Subcutaneous adipose tissue (tissue), 4 donors: ENCODE results near the gene SUZ12. TPM values are rescaled to one million over a fixed set of nuclear protein-coding genes. Genes with fewer than 3 reads are reported as not detected.

ENCODE experiments used
- CTCF ChIP-seq: fragments of 450-650 bp; IDR thresholded peaks from one replicate; pipeline ENCODE4 v1.5.1; 2016; ENCODE audit warnings: low read depth, mild to moderate bottlenecking, control low read depth, antibody characterized with exemption, moderate library complexity
- total RNA-seq, 4 donors: library from RNA; depleted of rRNA; stranded (reverse); fragments of >200 nt; gene quantifications; one replicate each; pipeline ENCODE4 v1.1.0, GENCODE V29; 2016

SUZ12 gene
- total RNA-seq, 4 donors from 2014 or later: 17.5 to 42.1 (median 19.7) TPM

GRCh38 chr17:31915456-31916100 lies 21.2 kb upstream of the SUZ12 start:
- TF ChIP-seq CTCF: no peak

- no peak for TF ChIP-seq CTCF
These were observed 20.2 kb upstream of the SUZ12 start for GRCh38 chr17:31916491-31917064.

GRCh38 chr17:31917065-31917529 lies 19.7 kb upstream of the SUZ12 start:
- TF ChIP-seq CTCF: no peak

- TF ChIP-seq CTCF: no peak
These were observed 18.1 kb upstream of the SUZ12 start for GRCh38 chr17:31918701-31919128.

GRCh38 chr17:31919802-31920525 lies 16.8 kb upstream of the SUZ12 start:
- TF ChIP-seq CTCF: no peak

- TF ChIP-seq CTCF: no peak
These were observed 10.6 kb upstream of the SUZ12 start for GRCh38 chr17:31926100-31926729.

- no peak for TF ChIP-seq CTCF
These were observed 5.1 kb upstream of the SUZ12 start for GRCh38 chr17:31931756-31932155.
